ENCODE measurements around the gene ATXN1.

The ATXN1 gene

GRCh38 chr6:16761471-16762267, 409 bp upstream of the ATXN1 start:
- DNase-seq: peak; percentile 4

GRCh38 chr6:16759646-16760515, 1.4 kb downstream of the ATXN1 start:
- DNase-seq: no peak

GRCh38 chr6:16759181-16759645, 2.0 kb downstream of the ATXN1 start:
- DNase-seq: no peak

GRCh38 chr6:16758163-16758975, 2.9 kb downstream of the ATXN1 start:
- no peak for DNase-seq

- no peak for DNase-seq
Observed at GRCh38 chr6:16757332-16757731, 3.9 kb downstream of the ATXN1 start.

GRCh38 chr6:16756660-16757255, 4.5 kb downstream of the ATXN1 start:
- DNase-seq: no peak

- no peak for DNase-seq
Observed at GRCh38 chr6:16755544-16755943, 5.7 kb downstream of the ATXN1 start.

GRCh38 chr6:16754876-16755275, 6.4 kb downstream of the ATXN1 start:
- DNase-seq: no peak

- no peak for DNase-seq
Observed at GRCh38 chr6:16754274-16754673, 7.0 kb downstream of the ATXN1 start.

- DNase-seq: no peak
Observed at GRCh38 chr6:16753341-16753740, 7.9 kb downstream of the ATXN1 start.

- no peak for DNase-seq
Observed at GRCh38 chr6:16752206-16752866, 8.9 kb downstream of the ATXN1 start.

GRCh38 chr6:16751251-16751946, 9.9 kb downstream of the ATXN1 start:
- DNase-seq: no peak

- DNase-seq: no peak
Observed at GRCh38 chr6:16750566-16750965, 10.7 kb downstream of the ATXN1 start.

GRCh38 chr6:16749516-16750485, 11.5 kb downstream of the ATXN1 start:
- no peak for DNase-seq

GRCh38 chr6:16748025-16748319, 13.3 kb downstream of the ATXN1 start:
- no peak for DNase-seq

- DNase-seq: no peak
Observed at GRCh38 chr6:16747232-16748024, 13.8 kb downstream of the ATXN1 start.

- DNase-seq: no peak
Observed at GRCh38 chr6:16746812-16747211, 14.4 kb downstream of the ATXN1 start.

GRCh38 chr6:16746401-16746800, 14.9 kb downstream of the ATXN1 start:
- no peak for DNase-seq

GRCh38 chr6:16743664-16744210, 17.5 kb downstream of the ATXN1 start:
- DNase-seq: no peak
